ENCODE data around the gene MBD3L3. TPM values are rescaled to one million over a fixed set of nuclear protein-coding genes. Genes with fewer than 3 reads are reported as not detected.

The MBD3L3 gene
- total and polyA plus RNA-seq, 9 of the 15 experiments (the other 6 are each of a cell fraction or from before 2014, with no cell fraction given): not detected

GRCh38 chr19:7067716-7068115 lies 9.2 kb upstream of the MBD3L3 start:
- 41% methylated on average over 2 of the region's 2 CpGs for WGBS (ENCODE audit: insufficient coverage, low coverage, missing lambda C conversion rate)
- ChIA-PET POLR2A (no interaction called here), CTCF (ENCODE audit: low intra/inter-chr PET ratio) (no interaction called here)
- no TSS peak for BruUV-seq (replicated peaks)
- Histone ChIP-seq H3K9me3 (replicated peaks; ENCODE audit: control insufficient read depth, insufficient read depth, low read depth, low read length) (no peaks in the 10 kb centered on the region), H3K9me1 (ENCODE audit: control insufficient read depth, insufficient read depth, low read length) (no peaks in the 10 kb centered on the region), H3K9ac (ENCODE audit: insufficient read depth in 1 of 2, low read depth in 2 of 2, low read length in 2 of 2) (no peak overlapping the region), H3K36me3 (ENCODE audit: control insufficient read depth, insufficient read depth, low read length) (peaks cover 19% of the 10 kb centered on the region), H3K79me2 (ENCODE audit: control insufficient read depth, insufficient read depth, low read length) (peaks cover 13% of the 10 kb centered on the region), H3K27me3 (ENCODE audit: control insufficient read depth in 2 of 2, insufficient read depth in 2 of 2, low read length in 2 of 2) (no peaks in the 10 kb centered on the region), H3K27ac (ENCODE audit: extremely low read depth, low read depth, low read length) (no peak overlapping the region), H3K4me3 (no peak overlapping the region), H4K20me1 (replicated peaks; ENCODE audit: control insufficient read depth, insufficient read depth, low read length) (no peaks in the 10 kb centered on the region), H2AFZ (ENCODE audit: low read depth, low read length) (no peak overlapping the region), H3K4me1 (replicated peaks in 1 of 2; ENCODE audit: control insufficient read depth in 2 of 2, insufficient read depth in 2 of 2, low read length in 2 of 2) (peaks cover 3 to 8% of the 10 kb centered on the region in 2 experiments; a peak in 2 of 5 replicates), H3K4me2 (ENCODE audit: insufficient read depth, low read length) (no peak overlapping the region)
- FAIRE-seq (no peak), ATAC-seq (no peak), DNase-seq (ENCODE audit: extremely low read depth in 1 of 4, low spot score in 3 of 4) (no peak)
- in situ Hi-C loops (cut with MboI) (loop anchor here (5.0 kb wide), 1 partner anchor 40 kb away; no protein-coding TSS in a partner anchor), intact Hi-C loops (cut with micrococcal nuclease) (no loop called here)
- TF ChIP-seq PHF21A (IDR thresholded peaks at IDR 0.05; ENCODE audit: borderline replicate concordance, low read depth) (no peak), FOXA3 (CRISPR knock-in tag; conservative IDR thresholded peaks at IDR 0.05 in 1 of 2, IDR thresholded peaks at IDR 0.05 in 1 of 2) (no peak), MGA (IDR thresholded peaks at IDR 0.05) (no peak), CREB5 (CRISPR knock-in tag; IDR thresholded peaks at IDR 0.05) (no peak), BCLAF1 (IDR thresholded peaks at IDR 0.05; ENCODE audit: borderline replicate concordance in 1 of 2, control insufficient read depth in 1 of 2, low read depth in 2 of 2, low read length in 1 of 2) (no peak)

Data from K562 (cell line).